Colonic mucosa (tissue), 4 donors: Measurements from ENCODE around the gene ANKS1B. TPM values are rescaled to one million over a fixed set of nuclear protein-coding genes. Genes with fewer than 3 reads are reported as not detected.

Source experiments
- DNase-seq: peaks from one replicate; pipeline ENCODE4 v3.0.0-alpha.2; 2020
- H3K27ac ChIP-seq: fragments of 200-600 bp; one replicate; pipeline ENCODE4 v1.8.0; 2021
- H3K27me3 ChIP-seq: fragments of 200-600 bp; one replicate; pipeline ENCODE4 v1.8.0; 2021
- H3K36me3 ChIP-seq: fragments of 200-600 bp; one replicate; pipeline ENCODE4 v1.8.0; 2021
- H3K4me1 ChIP-seq: fragments of 200-600 bp; one replicate; pipeline ENCODE4 v1.8.0; 2021; ENCODE audit warnings: mild to moderate bottlenecking
- H3K4me3 ChIP-seq: fragments of 200-600 bp; one replicate; pipeline ENCODE4 v1.8.0; 2021
- H3K9ac ChIP-seq, 2 donors: one replicate each; pipeline ENCODE4 v1.7.0; 2013; ENCODE audit warnings: control low read depth in 2 of 2, low read depth in 2 of 2, low read length in 2 of 2
- H3K9me3 ChIP-seq: fragments of 200-600 bp; one replicate; pipeline ENCODE4 v1.8.0; 2021
- CTCF ChIP-seq: fragments of 200-600 bp; IDR thresholded peaks from one replicate; pipeline ENCODE4 v1.8.0; 2022; ENCODE audit warnings: antibody characterized with exemption, mild to moderate bottlenecking
- intact Hi-C: fragments of 100-400 bp; cut with DNase I; formaldehyde crosslinking; loops from one replicate; pipeline ENCODE4 v1.14.1; 2022
- total RNA-seq, 2 donors: library from RNA; stranded (reverse); fragmentation: NEBNext Ultra II Directional in 1 of 2; extraction: Animal tissue kit (Norgen Biotek cat#: 25700) in 1 of 2; gene quantifications; one replicate each; pipeline ENCODE4 v1.2.1, GENCODE V29; 2021
- donor health status: healthy.
- donor health status: DM: no; HTN: no; CAD: no.
- donor health status: DM: no; HTN: no; CAD: no.

ANKS1B gene
- total RNA-seq, 2 donors from 2014 or later, result 1.7 to 3.3 TPM

- Histone ChIP-seq H3K4me3 (no peak overlapping the region), H3K9me3 (no peaks in the 10 kb centered on the region), H3K27ac (no peak overlapping the region), H3K27me3 (no peaks in the 10 kb centered on the region), H3K9ac (no peak overlapping the region), H3K36me3 (no peaks in the 10 kb centered on the region), H3K4me1 (no peaks in the 10 kb centered on the region)
- DNase-seq, result no peak
- intact Hi-C loops, result no loop called here
- TF ChIP-seq CTCF, result no peak
Measured at GRCh38 chr12:98819821-98820404, 1164.8 kb downstream of the ANKS1B start.

- Histone ChIP-seq H3K4me3 (no peak overlapping the region), H3K4me1 (no peaks in the 10 kb centered on the region), H3K9ac (no peak overlapping the region), H3K27me3 (no peaks in the 10 kb centered on the region), H3K9me3 (no peaks in the 10 kb centered on the region), H3K27ac (no peak overlapping the region), H3K36me3 (no peaks in the 10 kb centered on the region)
- TF ChIP-seq CTCF, result no peak
- no peak for DNase-seq
- intact Hi-C loops, result no loop called here
Measured at GRCh38 chr12:98819071-98819470, 1165.7 kb downstream of the ANKS1B start.

GRCh38 chr12:98818239-98818638 is 1166.5 kb downstream of the ANKS1B start:
- H3K4me3 ChIP-seq, result no peak overlapping the region
- H3K9ac ChIP-seq, result no peak overlapping the region
- H3K36me3 ChIP-seq, result no peaks in the 10 kb centered on the region
- TF ChIP-seq CTCF, result no peak
- intact Hi-C loops, result no loop called here
- DNase-seq, result no peak
- H3K9me3 ChIP-seq, result no peaks in the 10 kb centered on the region
- no peaks in the 10 kb centered on the region for H3K27me3 ChIP-seq
- H3K4me1 ChIP-seq, result no peaks in the 10 kb centered on the region
- H3K27ac ChIP-seq, result no peak overlapping the region

GRCh38 chr12:98817742-98818141 is 1167.0 kb downstream of the ANKS1B start:
- H3K9me3 ChIP-seq, result no peaks in the 10 kb centered on the region
- H3K27me3 ChIP-seq, result no peaks in the 10 kb centered on the region
- TF ChIP-seq CTCF, result no peak
- H3K4me3 ChIP-seq, result no peak overlapping the region
- H3K4me1 ChIP-seq, result no peaks in the 10 kb centered on the region
- H3K9ac ChIP-seq, result no peak overlapping the region
- intact Hi-C loops, result no loop called here
- no peak overlapping the region for H3K27ac ChIP-seq
- DNase-seq, result no peak
- H3K36me3 ChIP-seq, result no peaks in the 10 kb centered on the region

- Histone ChIP-seq H3K9ac (no peak overlapping the region), H3K4me3 (no peak overlapping the region), H3K9me3 (no peaks in the 10 kb centered on the region), H3K4me1 (no peaks in the 10 kb centered on the region), H3K27me3 (no peaks in the 10 kb centered on the region), H3K36me3 (no peaks in the 10 kb centered on the region), H3K27ac (no peak overlapping the region)
- TF ChIP-seq CTCF, result no peak
- intact Hi-C loops, result no loop called here
- DNase-seq, result no peak
Measured at GRCh38 chr12:98816720-98817119, 1168.0 kb downstream of the ANKS1B start.

GRCh38 chr12:98814254-98814653 is 1170.5 kb downstream of the ANKS1B start:
- H3K27me3 ChIP-seq, result no peaks in the 10 kb centered on the region
- intact Hi-C loops, result no loop called here
- H3K9ac ChIP-seq, result no peak overlapping the region
- no peaks in the 10 kb centered on the region for H3K36me3 ChIP-seq
- no peaks in the 10 kb centered on the region for H3K4me1 ChIP-seq
- no peak for DNase-seq
- H3K9me3 ChIP-seq, result no peaks in the 10 kb centered on the region
- no peak overlapping the region for H3K4me3 ChIP-seq
- H3K27ac ChIP-seq, result no peak overlapping the region
- no peak for TF ChIP-seq CTCF
